HL-60 (cell line): ENCODE data around the gene NPIPB5.
"Not testable (repeated sequence)": the region's sequence is repeated elsewhere in the genome, so short reads cannot be mapped to it uniquely, and the experiment has no call there.

Experiments
- DNase-seq, 2 experiments: peaks; one replicate each; pipeline ENCODE4 v3.0.0-alpha.2; 2010 to 2020; ENCODE audit warnings: low read depth in 1 of 2, low spot score in 1 of 2
- H3K27ac ChIP-seq: fragments of 250-450 bp; sonication (Bioruptor Pico); replicated peaks from 2 replicates; pipeline ENCODE4 v1.5.1; 2020; ENCODE audit warnings: mild to moderate bottlenecking, moderate library complexity
- H3K27me3 ChIP-seq: fragments of 250-450 bp; sonication (Bioruptor Pico); 2 replicates; pipeline ENCODE4 v1.5.1; 2021; ENCODE audit warnings: mild to moderate bottlenecking, moderate library complexity; ENCODE audit not compliant: insufficient read depth, poor library complexity, severe bottlenecking
- H3K4me3 ChIP-seq: replicated peaks from 2 replicates; pipeline ENCODE4 v1.5.1; 2011; ENCODE audit warnings: mild to moderate bottlenecking, control low read depth, low read length; ENCODE audit not compliant: insufficient read depth
- long read RNA-seq: library from polyadenylated mRNA; unstranded; transcript quantifications from one replicate; pipeline ENCODE4 v2.0.0, GENCODE V29; 2020

NPIPB5 gene
- long read RNA-seq, partial matches to known transcripts, result 1 of 8 reads
- long read RNA-seq, other reads (novel, unspliced or antisense), result 7 of 8 reads

GRCh38 chr16:22510591-22510990, at the start of gene NPIPB5:
Gene NPIPB5, plus strand, starts transcription at chr16:22510891. Its CDS starts 2,911 bp downstream, at chr16:22513802.
- not testable (repeated sequence) for DNase-seq, H3K27me3 ChIP-seq

DNA sequence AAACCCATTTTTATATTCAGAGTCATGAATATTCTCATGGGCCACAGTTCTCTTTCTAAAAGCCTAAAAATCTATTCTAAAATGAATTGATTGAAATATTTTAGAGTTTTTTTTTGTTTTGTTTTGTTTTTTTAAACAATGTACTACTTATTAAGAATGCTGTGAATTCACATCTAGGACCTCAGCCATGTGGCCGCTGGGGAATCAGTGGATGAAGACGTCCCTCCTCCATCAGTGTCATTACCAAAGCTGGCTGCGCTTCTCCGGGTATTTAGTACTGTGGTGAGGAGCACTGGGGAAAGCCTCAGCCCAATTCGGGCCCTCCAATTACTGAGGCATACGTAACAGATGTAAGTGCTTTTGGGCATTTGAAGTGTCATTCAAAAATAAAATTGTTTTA, 41.8 kb upstream of the NPIPB5 start:
- not testable (repeated sequence) for H3K27ac ChIP-seq, H3K27me3 ChIP-seq, DNase-seq, H3K4me3 ChIP-seq

More at GRCh38 chr16:22510591-22510990, at the start of gene NPIPB5:
- not testable (repeated sequence) for H3K27ac ChIP-seq, H3K4me3 ChIP-seq

- not testable (repeated sequence) for H3K27ac ChIP-seq, H3K4me3 ChIP-seq, DNase-seq, H3K27me3 ChIP-seq
Observed at GRCh38 chr16:22537996-22538395, 27.3 kb downstream of the NPIPB5 start.

GRCh38 chr16:22544809-22545208, 34.1 kb downstream of the NPIPB5 start:
- DNase-seq, H3K27ac ChIP-seq, H3K27me3 ChIP-seq: not testable (repeated sequence)

DNA sequence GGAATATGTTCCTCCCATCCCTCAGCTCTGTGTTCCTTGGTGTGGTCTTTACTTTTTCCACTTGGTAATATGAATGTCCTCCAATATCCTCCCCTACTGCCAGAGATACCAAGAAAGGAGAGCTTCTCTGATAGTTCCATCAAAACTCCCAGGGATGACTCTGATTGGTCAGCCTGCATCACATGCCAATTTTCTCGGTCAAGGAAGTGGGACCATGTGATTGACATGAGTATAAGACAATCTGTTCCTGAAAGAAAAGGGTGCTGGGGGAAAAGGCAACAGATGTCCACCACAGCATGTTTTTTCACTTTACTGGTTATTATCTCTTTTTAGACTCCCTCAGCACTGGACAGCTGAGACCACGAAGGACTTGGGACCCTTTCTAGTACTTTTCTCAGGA, 35.9 kb downstream of the NPIPB5 start:
- DNase-seq, H3K27me3 ChIP-seq, H3K4me3 ChIP-seq, H3K27ac ChIP-seq: not testable (repeated sequence)

More at GRCh38 chr16:22544809-22545208, 34.1 kb downstream of the NPIPB5 start:
- H3K4me3 ChIP-seq, result not testable (repeated sequence)

DNA sequence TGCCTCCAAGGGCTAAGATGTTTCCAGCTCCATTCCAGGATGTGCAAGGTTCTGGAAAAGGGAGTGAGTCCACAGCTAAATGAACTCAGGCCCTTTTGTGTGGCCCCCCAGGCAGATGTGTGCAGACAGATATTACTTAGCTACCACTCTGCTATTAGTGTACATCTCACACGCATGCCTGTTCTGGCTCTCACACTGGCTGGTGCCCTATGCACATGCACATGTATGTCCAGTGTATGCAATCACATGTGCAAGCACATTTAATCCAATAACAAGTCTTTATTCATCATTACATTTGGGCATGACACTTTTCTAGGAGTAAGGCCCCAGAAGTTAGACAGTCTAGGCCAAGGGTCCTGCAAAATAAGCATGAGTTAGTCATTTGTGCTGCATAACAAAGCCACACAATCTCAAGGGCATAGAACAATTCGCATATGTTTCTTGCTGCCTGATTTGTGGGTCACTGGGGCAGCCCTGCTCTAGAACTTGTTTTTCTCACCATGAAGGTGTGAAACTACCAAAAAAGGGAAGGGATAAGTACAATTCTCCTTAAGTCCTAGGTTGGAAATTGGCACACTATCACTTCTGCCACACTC, 36.6 kb downstream of the NPIPB5 start:
- not testable (repeated sequence) for DNase-seq

DNA sequence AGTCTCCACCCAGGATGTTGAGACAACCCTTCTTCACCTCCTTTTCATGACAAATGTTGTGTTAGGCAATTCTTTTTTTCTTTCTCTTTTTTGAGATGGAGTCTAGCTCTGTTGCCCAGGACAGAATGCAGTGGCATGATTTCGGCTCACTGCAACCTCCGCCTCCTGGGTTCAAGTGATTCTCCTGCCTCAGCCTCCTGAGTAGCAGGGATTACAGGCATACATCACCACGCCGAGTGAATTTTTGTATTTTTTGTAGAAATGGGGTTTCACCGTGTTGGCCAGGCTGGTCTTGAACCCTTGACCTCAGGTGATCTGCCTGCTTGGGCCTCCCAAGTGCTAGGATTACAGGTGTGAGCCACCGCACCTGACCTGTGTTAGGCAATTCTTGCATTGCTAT, 39.2 kb downstream of the NPIPB5 start:
- not testable (repeated sequence) for H3K4me3 ChIP-seq, H3K27me3 ChIP-seq, DNase-seq, H3K27ac ChIP-seq

More for the DNA sequence above, 36.6 kb downstream of the NPIPB5 start:
- not testable (repeated sequence) for H3K4me3 ChIP-seq, H3K27ac ChIP-seq, H3K27me3 ChIP-seq

DNA sequence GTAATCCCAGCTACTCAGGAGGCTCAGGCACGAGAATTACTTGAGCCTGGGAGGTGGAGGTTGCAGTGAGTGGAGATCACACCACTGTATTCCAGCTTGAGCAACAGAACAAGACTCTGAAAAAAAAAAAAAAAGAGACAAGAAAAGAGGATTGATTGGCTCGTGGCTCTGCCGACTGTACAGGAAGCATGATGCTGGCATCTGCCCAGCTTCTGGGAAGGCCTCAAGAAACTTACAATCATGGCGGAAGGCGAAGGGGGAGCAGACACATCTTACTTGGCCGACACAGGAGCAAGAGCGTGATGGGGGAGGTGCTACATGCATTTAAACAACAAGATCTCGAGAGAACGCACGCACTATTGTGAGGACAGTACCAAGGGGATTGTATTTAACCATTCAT, 40.5 kb downstream of the NPIPB5 start:
- H3K27ac ChIP-seq, DNase-seq, H3K4me3 ChIP-seq, H3K27me3 ChIP-seq: not testable (repeated sequence)

GRCh38 chr16:22551651-22552050, 41.0 kb downstream of the NPIPB5 start:
- DNase-seq, H3K27me3 ChIP-seq, H3K27ac ChIP-seq, H3K4me3 ChIP-seq: not testable (repeated sequence)

DNA sequence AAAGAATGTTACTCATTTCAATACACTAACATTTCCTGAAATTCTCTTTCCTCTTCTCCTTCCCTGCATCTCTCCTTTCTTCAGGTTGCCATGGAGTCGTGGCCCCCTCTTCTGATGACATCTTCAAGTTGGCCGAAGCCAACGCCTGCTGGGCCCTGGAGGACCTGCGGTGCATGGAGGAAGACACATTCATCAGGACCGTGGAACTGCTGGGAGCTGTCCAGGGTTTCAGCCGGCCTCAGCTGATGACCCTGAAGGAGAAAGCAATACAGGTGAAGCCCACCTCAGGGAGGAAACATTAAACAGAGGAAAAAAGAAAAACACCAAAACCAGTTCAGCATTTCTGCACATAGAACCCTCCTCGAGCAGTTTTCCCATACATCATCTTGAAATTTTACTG, 46.1 kb downstream of the NPIPB5 start:
- not testable (repeated sequence) for H3K4me3 ChIP-seq, H3K27ac ChIP-seq, H3K27me3 ChIP-seq, DNase-seq
